Hindlimb muscle (tissue), 1 donor: ENCODE results near the gene NPFFR2. TPM values are rescaled to one million over a fixed set of nuclear protein-coding genes. Genes with fewer than 3 reads are reported as not detected.
"Not testable (repeated sequence)": the region's sequence is repeated elsewhere in the genome, so short reads cannot be mapped to it uniquely, and the experiment has no call there.

Experiments used
- DNase-seq: peaks from one replicate; pipeline ENCODE4 v3.0.0-alpha.2; 2013
- polyA plus RNA-seq: library from polyadenylated mRNA; unstranded; fragments of 120-200 nt; gene quantifications from one replicate; pipeline ENCODE4 v1.2.1, GENCODE V29; 2013; ENCODE audit not compliant: insufficient read length

Gene NPFFR2
- not detected for polyA plus RNA-seq

GRCh38 chr4:72031868-72032608 lies at the start of gene NPFFR2:
Gene NPFFR2 (plus strand): TSS chr4:72032000. CDS start chr4:72128592, 96,592 bp downstream.
- peak; percentile 38 for DNase-seq

DNA sequence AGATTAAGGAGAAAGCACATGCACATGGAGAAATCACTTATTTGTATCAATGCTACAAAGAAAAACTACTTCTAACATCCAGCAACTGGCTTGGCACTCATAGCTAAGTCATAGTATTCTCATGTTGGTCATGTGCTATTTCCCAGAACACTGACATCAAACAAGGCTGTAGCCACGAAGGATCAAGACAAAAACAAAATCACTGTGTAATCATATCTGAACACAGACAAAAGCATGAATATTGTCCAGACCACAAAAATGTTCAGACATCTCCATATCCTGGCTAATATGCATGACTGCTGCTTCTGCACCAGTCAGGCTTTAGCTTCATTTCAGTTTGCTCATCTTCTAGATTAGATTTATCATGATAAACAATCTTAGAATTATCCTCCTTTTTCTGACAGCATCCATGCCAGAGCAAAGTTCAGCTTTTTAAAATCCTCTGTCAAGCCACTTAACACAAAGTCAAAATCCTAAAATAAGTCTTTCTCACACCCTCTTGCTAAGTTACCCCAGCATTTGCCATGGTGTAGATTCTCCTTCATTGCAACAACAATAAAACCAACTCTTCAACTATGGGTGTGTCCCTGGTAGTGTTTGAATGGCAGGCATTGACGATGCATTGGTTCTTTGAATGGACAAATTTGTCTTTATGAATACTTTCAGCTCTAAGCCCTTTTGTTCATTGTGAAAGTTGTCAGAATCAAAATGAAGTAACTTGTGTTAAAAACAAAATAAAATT lies 39.1 kb upstream of the NPFFR2 start:
- no peak for DNase-seq

DNA sequence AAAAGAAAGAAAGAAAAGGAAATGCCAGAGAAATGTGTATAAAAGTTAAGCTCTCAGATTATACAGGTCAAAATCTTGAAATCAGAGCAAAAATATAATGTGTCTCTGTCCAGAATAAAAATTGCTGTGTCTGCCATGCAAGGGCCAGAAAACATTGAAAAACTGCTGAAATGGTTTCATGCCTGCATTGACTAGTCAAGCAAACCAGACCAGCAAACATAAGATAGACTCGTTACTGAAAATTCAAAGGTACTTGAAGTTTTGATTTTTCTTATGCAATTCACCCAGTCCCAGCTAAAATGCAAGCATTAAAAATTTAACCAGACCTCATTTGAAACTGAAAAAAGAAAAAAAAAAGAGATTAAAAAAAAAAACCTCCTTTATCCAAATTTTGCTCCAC lies 37.2 kb upstream of the NPFFR2 start:
- no peak for DNase-seq

DNA sequence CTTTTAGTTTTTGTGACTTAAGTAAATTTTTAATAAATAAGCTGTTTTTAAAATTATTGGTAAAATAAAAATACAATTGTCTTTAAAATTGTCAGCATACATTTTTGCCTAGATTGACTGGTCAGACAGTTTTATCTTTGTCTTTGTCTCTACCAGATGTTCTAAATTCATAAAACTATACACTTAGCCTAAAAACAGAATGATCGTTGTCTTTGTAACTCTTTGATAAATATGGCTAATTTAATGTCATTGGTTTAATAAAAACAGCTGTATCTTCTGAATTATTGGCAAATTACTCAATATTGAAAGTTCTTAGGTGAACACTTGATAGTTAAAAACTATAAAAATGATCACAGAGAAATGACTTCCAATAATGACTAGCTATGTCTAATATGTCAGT lies 36.5 kb upstream of the NPFFR2 start:
- no peak for DNase-seq

DNA sequence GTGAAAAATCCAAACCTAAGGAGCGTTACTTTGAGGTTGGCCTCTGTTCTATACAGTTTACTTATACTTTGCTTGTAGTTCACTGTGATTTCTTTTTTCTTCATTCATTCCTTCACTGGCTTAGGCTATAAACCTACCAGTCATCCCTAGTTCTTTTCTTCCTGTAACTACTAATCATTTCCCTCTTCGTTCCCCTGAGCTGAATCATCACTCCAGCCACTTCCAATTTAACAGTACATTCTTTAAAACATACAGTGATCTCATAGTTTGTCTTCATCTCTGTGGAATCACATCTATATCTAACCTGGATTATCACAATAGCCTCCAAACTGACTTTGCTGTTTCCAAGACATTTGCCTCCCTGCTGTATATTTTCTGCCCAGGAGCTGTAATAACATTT lies 25.2 kb upstream of the NPFFR2 start:
- no peak for DNase-seq

GRCh38 chr4:72011906-72012305 lies 19.9 kb upstream of the NPFFR2 start:
- no peak for DNase-seq

DNA sequence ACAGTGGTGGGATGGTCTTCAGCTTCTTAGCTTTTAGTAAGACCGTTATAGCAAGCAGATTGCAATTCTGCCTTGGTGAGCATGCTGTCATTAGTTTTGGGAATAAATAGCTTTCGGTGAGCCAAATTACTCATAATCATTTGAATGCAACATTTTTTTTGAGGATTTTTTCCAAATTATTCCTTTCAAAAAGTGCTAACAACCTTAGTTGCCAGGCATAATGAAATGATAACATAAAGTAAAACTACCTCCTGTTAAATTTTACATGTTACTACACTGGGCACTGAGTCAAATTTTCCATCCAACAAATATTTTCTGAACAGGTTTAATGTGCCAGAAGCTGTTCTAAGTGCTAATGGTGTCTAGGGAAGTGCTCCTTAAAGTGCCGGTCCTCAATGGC lies 15.8 kb upstream of the NPFFR2 start:
- DNase-seq, result no peak

- no peak for DNase-seq
Measured at GRCh38 chr4:72019688-72020087, 12.1 kb upstream of the NPFFR2 start.

DNA sequence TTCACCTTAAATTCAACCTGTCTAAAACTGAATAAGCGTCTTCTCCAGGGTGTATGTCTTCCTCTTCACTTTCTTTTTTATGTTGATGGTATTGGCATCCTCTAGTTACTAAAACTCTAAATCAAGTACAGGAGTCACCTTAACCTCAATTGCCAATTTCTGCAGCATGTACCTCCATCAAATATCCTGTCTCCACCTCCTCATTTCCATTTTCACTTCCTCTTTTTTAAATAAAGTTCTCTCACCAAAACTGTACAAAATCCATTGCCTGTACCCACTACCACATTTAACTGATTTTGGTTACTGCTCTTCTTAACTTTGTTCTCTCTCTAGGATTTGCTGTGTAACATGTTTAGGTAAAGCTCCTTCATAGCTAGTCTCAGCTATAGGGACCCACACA lies 9.2 kb upstream of the NPFFR2 start:
- DNase-seq, result no peak

DNA sequence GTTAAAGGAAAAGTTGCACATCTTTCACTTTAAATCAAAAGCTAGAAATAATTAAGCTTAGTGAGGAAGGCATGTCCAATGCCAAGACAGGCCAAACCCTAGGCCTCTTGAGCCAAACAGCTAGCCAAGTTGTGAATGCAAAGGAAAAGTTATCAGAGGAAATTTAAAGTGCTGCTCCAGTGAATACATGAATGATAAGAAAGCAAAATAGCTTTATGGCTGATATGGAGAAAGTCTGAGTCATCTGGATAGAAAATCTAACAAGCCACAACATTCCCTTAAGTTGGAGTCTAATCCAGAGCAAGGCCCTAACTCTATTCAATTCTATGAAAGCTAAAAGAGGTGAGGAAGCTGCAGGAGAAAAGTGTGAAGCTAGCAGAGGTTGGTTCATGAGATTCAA lies 23.8 kb downstream of the NPFFR2 start:
- DNase-seq, result no peak

DNA sequence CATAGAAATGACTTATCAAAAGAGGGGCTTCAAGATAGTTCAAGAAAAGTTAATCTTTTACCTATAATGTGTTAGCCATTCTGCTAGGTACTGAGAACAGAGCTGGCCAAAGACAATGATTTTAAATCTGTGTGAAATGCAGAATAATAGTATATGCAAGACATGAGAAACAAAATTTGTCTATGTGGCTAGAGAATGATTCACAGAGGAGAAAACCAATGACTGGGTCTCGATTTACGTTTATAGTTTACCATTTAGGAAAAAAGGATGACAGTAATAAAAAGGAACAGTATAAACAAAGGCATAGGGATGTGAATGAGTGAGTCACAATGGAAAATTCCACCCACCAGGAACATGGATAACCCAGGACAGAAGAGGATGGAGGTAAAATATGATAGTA lies 31.9 kb downstream of the NPFFR2 start:
- no peak for DNase-seq

- DNase-seq, result no peak
Measured at GRCh38 chr4:72067051-72067450, 35.3 kb downstream of the NPFFR2 start.

DNA sequence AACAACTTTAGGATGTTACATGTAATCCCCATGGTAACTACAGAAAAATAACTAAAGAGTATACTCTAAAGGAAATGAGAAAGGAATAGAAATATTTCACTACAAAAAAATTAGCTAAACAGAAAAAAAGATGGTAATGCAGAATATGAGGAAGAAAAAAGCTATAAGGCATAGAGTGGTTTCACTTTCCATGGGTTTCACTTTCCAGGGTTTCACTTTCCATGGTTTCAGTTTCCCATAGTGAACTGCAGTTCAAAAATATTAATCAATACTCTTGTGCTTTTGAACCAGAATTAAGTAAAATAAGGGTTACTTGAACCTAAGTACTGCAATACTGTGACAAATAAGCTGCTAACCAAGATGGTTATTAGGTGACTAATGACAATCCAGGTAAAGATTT lies 42.0 kb downstream of the NPFFR2 start:
- no peak for DNase-seq

- no peak for DNase-seq
Measured at GRCh38 chr4:72076562-72076961, 44.8 kb downstream of the NPFFR2 start.

DNA sequence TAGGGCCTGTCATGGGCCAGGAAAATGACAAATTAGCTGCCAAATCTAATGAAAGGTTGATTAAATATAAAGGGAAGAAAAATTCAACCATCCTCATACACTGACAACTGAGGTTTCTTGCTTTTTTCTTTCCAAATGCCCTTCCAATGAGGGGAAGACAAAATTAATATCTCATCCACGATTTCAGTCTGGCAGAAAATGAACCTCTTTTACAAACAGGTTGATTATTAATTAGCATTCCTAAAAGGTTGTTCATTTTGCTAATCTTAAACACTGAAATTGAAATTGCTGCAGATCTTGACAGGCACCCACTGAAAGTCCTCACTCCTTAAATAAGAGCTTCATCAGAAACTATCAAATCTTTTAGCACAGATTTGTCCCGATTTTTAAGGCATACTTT lies 45.5 kb downstream of the NPFFR2 start:
- DNase-seq, result no peak

DNA sequence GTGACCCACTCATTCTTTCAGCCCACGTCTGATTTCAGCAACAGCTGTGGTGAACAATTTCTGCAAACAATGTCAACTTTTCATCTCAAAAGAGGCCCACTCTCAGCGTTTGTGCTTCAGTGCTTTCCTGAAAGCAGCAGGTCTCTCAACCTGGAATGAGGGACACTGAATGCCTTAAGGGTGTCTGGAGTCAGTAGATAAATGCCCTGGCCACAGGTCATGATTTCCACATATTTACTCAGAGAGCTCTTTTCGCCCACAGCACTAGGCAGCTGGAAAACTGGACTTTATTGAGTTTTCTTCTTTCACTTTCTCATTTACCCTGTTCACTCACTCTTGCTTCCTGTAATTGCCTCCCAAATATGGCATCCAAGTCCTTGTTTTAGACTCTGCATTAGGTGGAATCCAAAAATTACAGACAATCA lies 52.8 kb downstream of the NPFFR2 start:
- no peak for DNase-seq

- not testable (repeated sequence) for DNase-seq
Measured at GRCh38 chr4:72090606-72091005, 58.8 kb downstream of the NPFFR2 start.

DNA sequence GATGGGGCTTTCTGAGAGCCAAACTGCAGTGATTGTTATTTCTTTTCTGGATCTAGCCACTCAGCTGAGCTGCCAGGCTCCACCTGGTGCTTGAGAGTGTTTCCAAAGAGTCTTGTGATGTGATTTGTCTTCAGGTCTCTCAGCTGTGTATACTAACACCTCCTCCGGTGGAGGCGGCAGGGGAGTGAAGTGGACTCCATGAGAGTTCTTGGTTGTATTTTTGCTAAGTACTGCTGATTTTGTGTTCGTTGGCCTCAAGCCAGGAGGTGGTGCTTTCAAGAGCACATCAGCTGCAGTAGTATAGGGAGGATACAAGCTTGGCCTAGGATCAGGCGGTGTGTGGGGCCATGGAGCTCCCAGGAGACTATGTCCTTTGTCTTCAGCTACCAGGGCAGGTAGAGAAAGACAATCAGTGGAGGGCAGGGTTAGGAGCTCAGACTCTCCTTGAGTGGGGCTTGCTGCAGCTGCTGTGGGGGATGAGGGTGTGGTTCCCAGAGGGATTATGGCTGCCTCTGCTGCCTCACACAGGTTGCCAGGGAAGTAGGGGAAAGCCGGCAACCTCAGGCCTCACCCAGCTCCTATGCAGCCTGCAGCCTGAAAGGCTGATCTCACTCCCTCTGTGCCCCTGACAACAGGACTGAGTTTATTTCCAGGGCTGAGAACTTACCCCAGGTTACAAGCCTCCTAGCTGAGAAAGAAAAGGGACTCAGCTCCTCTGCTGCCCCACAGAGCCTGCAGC lies 62.4 kb downstream of the NPFFR2 start:
- DNase-seq, result no peak

- DNase-seq, result no peak
Measured at GRCh38 chr4:72107456-72107855, 75.7 kb downstream of the NPFFR2 start.

- DNase-seq, result no peak
Measured at GRCh38 chr4:72109364-72109763, 77.6 kb downstream of the NPFFR2 start.

GRCh38 chr4:72109959-72110497 lies 78.2 kb downstream of the NPFFR2 start:
- DNase-seq, result no peak

- DNase-seq, result no peak
Measured at GRCh38 chr4:72110886-72111285, 79.1 kb downstream of the NPFFR2 start.

DNA sequence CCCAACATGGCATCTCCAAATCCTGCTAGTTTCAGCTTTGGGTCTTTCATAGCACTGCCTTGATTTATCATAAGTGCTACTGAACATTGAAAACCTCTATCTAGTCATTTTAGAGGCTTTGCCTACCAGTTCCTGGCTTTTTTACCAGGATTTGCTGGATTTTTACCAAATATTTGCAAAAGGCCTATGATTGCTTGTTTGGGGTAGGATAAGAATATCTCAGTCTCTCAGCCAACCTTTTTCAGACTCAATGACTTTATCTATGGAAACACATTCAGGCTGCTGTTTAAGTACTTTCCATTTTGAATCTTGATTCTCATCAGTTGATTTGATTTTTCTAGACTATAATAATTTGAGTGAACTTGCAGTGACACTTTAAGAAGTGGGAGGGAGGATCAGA lies 80.1 kb downstream of the NPFFR2 start:
- no peak for DNase-seq
